SK-N-SH (cell line): ENCODE results near the gene LTBP2.

ENCODE experiments used
- EP300 ChIP-seq, 2 experiments: IDR thresholded peaks; 2 replicates each; pipeline versions ENCODE4 v1.4.0 to v1.6.1; 2012; ENCODE audit warnings: borderline replicate concordance in 1 of 2, low read depth in 1 of 2, low read length in 1 of 2
- EZH2phosphoT487 ChIP-seq: fragments of 200-600 bp; sonication (generic); IDR thresholded peaks from 2 replicates; pipeline ENCODE4 v1.6.1; 2017; ENCODE audit warnings: low read depth, mixed run types, mild to moderate bottlenecking, antibody characterized with exemption, moderate library complexity, borderline replicate concordance
- FOSL2 ChIP-seq: IDR thresholded peaks from 2 replicates; pipeline ENCODE4 v1.4.0; 2012; ENCODE audit warnings: low read depth, mild to moderate bottlenecking, moderate library complexity, borderline replicate concordance
- GABPA ChIP-seq: IDR thresholded peaks from 2 replicates; pipeline ENCODE4 v1.4.0; 2012; ENCODE audit warnings: low read depth, mild to moderate bottlenecking
- MAX ChIP-seq: IDR thresholded peaks from 2 replicates; pipeline ENCODE4 v1.4.0; 2012; ENCODE audit warnings: low read depth
- SIN3A ChIP-seq: IDR thresholded peaks from 2 replicates; pipeline ENCODE4 v1.6.1; 2012; ENCODE audit warnings: low read depth, mild to moderate bottlenecking, low read length, moderate library complexity, borderline replicate concordance
- SMC3 ChIP-seq: IDR thresholded peaks from 2 replicates; pipeline ENCODE4 v1.6.1; 2012; ENCODE audit warnings: low read depth, low read length, improper control_type of control experiment
- TAF1 ChIP-seq: IDR thresholded peaks from 2 replicates; pipeline ENCODE4 v1.6.1; 2012; ENCODE audit warnings: low read depth, mild to moderate bottlenecking, low read length, moderate library complexity, borderline replicate concordance
- TCF12 ChIP-seq: IDR thresholded peaks from 2 replicates; pipeline ENCODE4 v1.4.0; 2012
- USF1 ChIP-seq: IDR thresholded peaks from 2 replicates; pipeline ENCODE4 v1.4.0; 2012; ENCODE audit warnings: low read depth, borderline replicate concordance
- YY1 ChIP-seq: IDR thresholded peaks from 2 replicates; pipeline ENCODE4 v1.4.0; 2012; ENCODE audit warnings: low read depth, mild to moderate bottlenecking
- TF ChIP-seq, protein P1 (sequence below): fragments of 200-600 bp; sonication (generic); IDR thresholded peaks from 2 replicates; pipeline ENCODE4 v1.6.1; 2017; ENCODE audit warnings: antibody characterized with exemption, mild to moderate bottlenecking, moderate library complexity

DNA sequence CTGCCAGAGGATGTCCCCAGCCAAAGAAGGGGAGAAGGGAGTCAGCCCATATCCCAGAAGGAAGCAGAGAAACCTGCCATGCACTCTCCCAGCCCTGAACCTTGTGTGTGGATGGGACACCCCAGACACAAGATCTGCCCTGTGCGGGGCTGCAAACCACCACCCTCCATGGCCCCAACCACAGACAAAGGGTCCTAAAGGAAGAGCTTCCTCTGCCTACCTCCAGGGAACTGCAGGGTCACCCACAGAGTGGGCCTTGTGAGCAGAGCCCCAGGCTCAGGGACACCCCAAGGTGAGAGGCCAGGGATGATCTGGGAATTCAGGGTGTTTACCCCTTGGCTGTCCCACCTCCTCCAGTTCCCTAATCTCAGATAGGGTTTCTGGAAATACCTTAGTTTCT lies 62.0 kb downstream of the LTBP2 start:
- TF ChIP-seq SIN3A: no peak
- TF ChIP-seq YY1: no peak
- TF ChIP-seq EP300 (IDR thresholded peaks at IDR 0.05; ENCODE audit: borderline replicate concordance in 1 of 2, low read depth in 1 of 2, low read length in 1 of 2): no peak
- TF ChIP-seq, protein P1, sequence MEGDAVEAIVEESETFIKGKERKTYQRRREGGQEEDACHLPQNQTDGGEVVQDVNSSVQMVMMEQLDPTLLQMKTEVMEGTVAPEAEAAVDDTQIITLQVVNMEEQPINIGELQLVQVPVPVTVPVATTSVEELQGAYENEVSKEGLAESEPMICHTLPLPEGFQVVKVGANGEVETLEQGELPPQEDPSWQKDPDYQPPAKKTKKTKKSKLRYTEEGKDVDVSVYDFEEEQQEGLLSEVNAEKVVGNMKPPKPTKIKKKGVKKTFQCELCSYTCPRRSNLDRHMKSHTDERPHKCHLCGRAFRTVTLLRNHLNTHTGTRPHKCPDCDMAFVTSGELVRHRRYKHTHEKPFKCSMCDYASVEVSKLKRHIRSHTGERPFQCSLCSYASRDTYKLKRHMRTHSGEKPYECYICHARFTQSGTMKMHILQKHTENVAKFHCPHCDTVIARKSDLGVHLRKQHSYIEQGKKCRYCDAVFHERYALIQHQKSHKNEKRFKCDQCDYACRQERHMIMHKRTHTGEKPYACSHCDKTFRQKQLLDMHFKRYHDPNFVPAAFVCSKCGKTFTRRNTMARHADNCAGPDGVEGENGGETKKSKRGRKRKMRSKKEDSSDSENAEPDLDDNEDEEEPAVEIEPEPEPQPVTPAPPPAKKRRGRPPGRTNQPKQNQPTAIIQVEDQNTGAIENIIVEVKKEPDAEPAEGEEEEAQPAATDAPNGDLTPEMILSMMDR: no peak
- TF ChIP-seq USF1: no peak
- TF ChIP-seq MAX: no peak
- no peak for TF ChIP-seq TAF1
- no peak for TF ChIP-seq SMC3
- no peak for TF ChIP-seq EZH2phosphoT487
- no peak for TF ChIP-seq FOSL2
- TF ChIP-seq TCF12: no peak
- TF ChIP-seq GABPA: no peak
